A549 (cell line): ENCODE results near the gene IL1RAP. TPM values are rescaled to one million over a fixed set of nuclear protein-coding genes. Genes with fewer than 3 reads are reported as not detected.

Experiments used
- ATAC-seq, 2 experiments: fragments of 200-7000 bp in 1 of 2; fragments of >200 bp in 1 of 2; cut with Nextera tagmentation in 1 of 2; cut with Tn5 transposase in 1 of 2; 3 replicates each; pipeline versions ENCODE4 v1.8.0 to v1.9.1; 2018 to 2020; ENCODE audit warnings: mild to moderate bottlenecking in 1 of 2, moderate library complexity in 1 of 2
- CTCF ChIA-PET: fragments of 300-600 bp; sonication (Branson Sonifier 250); formaldehyde crosslinking; extraction: SDS; loops from one replicate; lab custom pipeline; 2021; ENCODE audit warnings: antibody characterized with exemption, inconsistent platforms; lab: Yijun Ruan, JAX
- POLR2A ChIA-PET: fragments of 350-600 bp; formaldehyde crosslinking; extraction: SDS; loops from one replicate; lab custom pipeline; 2021; ENCODE audit warnings: antibody characterized with exemption, inconsistent platforms; lab: Yijun Ruan, JAX
- DNase-seq, 2 experiments: peaks; one replicate each; pipeline versions ENCODE4 v3.0.0 to v3.0.0-alpha.2; 2011 to 2016; ENCODE audit warnings: low read depth in 1 of 2, low spot score in 1 of 2
- FAIRE-seq: peaks from 2 replicates; lab custom pipeline; 2011; peaks lifted over from hg19 to GRCh38; lab: Jason Lieb, UNC
- H3K27ac ChIP-seq, 2 experiments: fragments of >200 bp; sonication (Bioruptor Twin); formaldehyde crosslinking; 3 replicates each; pipeline ENCODE4 v1.5.1; 2016 to 2017
- H3K4me1 ChIP-seq: fragments of >200 bp; sonication (Bioruptor Twin); formaldehyde crosslinking; 3 replicates; pipeline ENCODE4 v1.6.1; 2016
- H3K4me2 ChIP-seq: fragments of >200 bp; sonication (Bioruptor Twin); formaldehyde crosslinking; 3 replicates; pipeline ENCODE4 v1.6.1; 2016
- H3K4me3 ChIP-seq: fragments of >200 bp; sonication (Bioruptor Twin); formaldehyde crosslinking; 3 replicates; pipeline ENCODE4 v1.5.1; 2016
- H3K9me3 ChIP-seq: fragments of >200 bp; sonication (Bioruptor Twin); formaldehyde crosslinking; 3 replicates; pipeline ENCODE4 v1.6.1; 2016
- BHLHE40 ChIP-seq: IDR thresholded peaks from 2 replicates; pipeline ENCODE4 v1.6.1; 2012; ENCODE audit warnings: low read depth, low read length, inconsistent platforms
- CBX2 ChIP-seq: fragments of 200-600 bp; sonication (generic); IDR thresholded peaks from 2 replicates; pipeline ENCODE4 v1.6.1; 2016; ENCODE audit warnings: low read depth, mild to moderate bottlenecking, borderline replicate concordance
- CBX8 ChIP-seq: fragments of 200-600 bp; sonication (generic); IDR thresholded peaks from 2 replicates; pipeline ENCODE4 v1.6.1; 2016
- CEBPB ChIP-seq, 2 experiments: fragments of >200 bp in 1 of 2; sonication (Bioruptor Twin) in 1 of 2; formaldehyde crosslinking in 1 of 2; IDR thresholded peaks; 2 replicates each; pipeline ENCODE4 v1.6.1; 2012 to 2016
- CHD2 ChIP-seq: fragments of 150-350 bp; IDR thresholded peaks from 2 replicates; pipeline ENCODE4 v1.6.1; 2014; ENCODE audit warnings: low read length; ENCODE audit not compliant: partially characterized antibody
- CTCF ChIP-seq: fragments of >200 bp; sonication (Bioruptor Twin); formaldehyde crosslinking; IDR thresholded peaks from 3 replicates; pipeline ENCODE4 v1.5.1; 2016
- EHF ChIP-seq: fragments of 250-450 bp; sonication (Bioruptor Pico); IDR thresholded peaks from 2 replicates; pipeline ENCODE4 v1.5.0; 2020; ENCODE audit warnings: mild to moderate bottlenecking
- ELK1 ChIP-seq: fragments of 150-350 bp; IDR thresholded peaks from 2 replicates; pipeline ENCODE4 v1.6.1; 2014; ENCODE audit warnings: low read depth, mild to moderate bottlenecking, low read length
- EP300 ChIP-seq, 2 experiments: fragments of >200 bp; sonication (Bioruptor Twin); formaldehyde crosslinking; IDR thresholded peaks; 2 replicates in 1 of 2; 3 replicates in 1 of 2; pipeline ENCODE4 v1.6.1; 2016 to 2017
- ESRRA ChIP-seq: fragments of 150-350 bp; IDR thresholded peaks from 2 replicates; pipeline ENCODE4 v1.6.1; 2014; ENCODE audit warnings: mild to moderate bottlenecking, low read length, borderline replicate concordance
- FOXS1 ChIP-seq: fragments of 250-450 bp; sonication (Bioruptor Pico); IDR thresholded peaks from 2 replicates; pipeline ENCODE4 v1.5.0; 2020; ENCODE audit warnings: mild to moderate bottlenecking, moderate library complexity
- GATA3 ChIP-seq: IDR thresholded peaks from 2 replicates; pipeline ENCODE4 v1.6.1; 2012; ENCODE audit warnings: borderline replicate concordance
- HDAC2 ChIP-seq: fragments of 200-600 bp; sonication (generic); IDR thresholded peaks from 2 replicates; pipeline ENCODE4 v1.6.1; 2016
- HES2 ChIP-seq: fragments of >200 bp; sonication (Bioruptor Twin); formaldehyde crosslinking; IDR thresholded peaks from 2 replicates; pipeline ENCODE4 v1.6.1; 2016
- HEYL ChIP-seq: fragments of 250-450 bp; sonication (Bioruptor Pico); IDR thresholded peaks from 2 replicates; pipeline ENCODE4 v1.8.0; 2021; ENCODE audit warnings: mild to moderate bottlenecking, moderate library complexity
- HMGXB4 ChIP-seq: fragments of 250-450 bp; sonication (Bioruptor Pico); IDR thresholded peaks from 2 replicates; pipeline ENCODE4 v1.5.0; 2021; ENCODE audit warnings: mild to moderate bottlenecking, moderate library complexity, borderline replicate concordance
- HOXB13 ChIP-seq: fragments of 250-450 bp; sonication (Bioruptor Pico); IDR thresholded peaks from 2 replicates; pipeline ENCODE4 v1.5.0; 2020; ENCODE audit warnings: low read depth, mild to moderate bottlenecking, moderate library complexity
- JUNB ChIP-seq: fragments of >200 bp; sonication (Bioruptor Twin); formaldehyde crosslinking; IDR thresholded peaks from 2 replicates; pipeline ENCODE4 v1.6.1; 2016
- KDM1A ChIP-seq: fragments of 200-600 bp; sonication (generic); IDR thresholded peaks from 2 replicates; pipeline ENCODE4 v1.6.1; 2016; ENCODE audit warnings: low read depth, mild to moderate bottlenecking
- MAX ChIP-seq: IDR thresholded peaks from 2 replicates; pipeline ENCODE4 v1.6.1; 2012
- MYC ChIP-seq: IDR thresholded peaks from 2 replicates; pipeline ENCODE4 v1.6.1; 2012; ENCODE audit warnings: mild to moderate bottlenecking, inconsistent platforms, low read length, improper control_type of control experiment, borderline replicate concordance
- NFE2L2 ChIP-seq: fragments of 150-350 bp; conservative IDR thresholded peaks from 2 replicates; pipeline ENCODE4 v1.6.1; 2014; ENCODE audit warnings: low read length
- NPAS2 ChIP-seq: fragments of 250-450 bp; sonication (Bioruptor Pico); IDR thresholded peaks from 2 replicates; pipeline ENCODE4 v1.8.0; 2022; ENCODE audit warnings: mild to moderate bottlenecking, moderate library complexity, borderline replicate concordance
- PBX3 ChIP-seq: IDR thresholded peaks from 2 replicates; pipeline ENCODE4 v1.6.1; 2012
- PHF8 ChIP-seq: fragments of 200-600 bp; sonication (generic); IDR thresholded peaks from 2 replicates; pipeline ENCODE4 v1.6.1; 2016; ENCODE audit warnings: low read depth, mild to moderate bottlenecking, antibody characterized with exemption, moderate library complexity, borderline replicate concordance
- POLR2A ChIP-seq: IDR thresholded peaks from 2 replicates; pipeline ENCODE4 v1.6.1; 2012; ENCODE audit warnings: mild to moderate bottlenecking, low read length
- POLR2AphosphoS2 ChIP-seq: conservative IDR thresholded peaks from 2 replicates; pipeline ENCODE4 v1.6.1; 2012; ENCODE audit warnings: low read length, improper control_type of control experiment, inconsistent platforms
- RCOR1 ChIP-seq: fragments of 150-350 bp; IDR thresholded peaks from 2 replicates; pipeline ENCODE4 v1.6.1; 2014; ENCODE audit warnings: antibody characterized with exemption, low read length, low read depth
- SREBF2 ChIP-seq: fragments of 450-650 bp; IDR thresholded peaks from 2 replicates; pipeline ENCODE4 v1.6.1; 2014; ENCODE audit warnings: mild to moderate bottlenecking, moderate library complexity
- ZSCAN20 ChIP-seq: fragments of 250-450 bp; sonication (Bioruptor Pico); IDR thresholded peaks from 2 replicates; pipeline ENCODE4 v1.8.0; 2022; ENCODE audit warnings: mild to moderate bottlenecking, moderate library complexity
- WGBS: methylation state at CpG from one replicate; pipeline ENCODE4 v1.1.6; 2017; ENCODE audit errors: missing lambda C conversion rate; 5-methylcytosine and 5-hydroxymethylcytosine counted together
- polyA plus RNA-seq, 4 experiments: library from polyadenylated mRNA; depleted of rRNA in 3 of 4; stranded (reverse); fragments of >200 nt; fragmentation: RNase III in 1 of 4; extraction: RNeasy Plus Mini Kit Qiagen cat#74134 plus additional on column Dnase treatment in 1 of 4; gene quantifications; 2 replicates in 3 of 4; 3 replicates in 1 of 4; pipeline ENCODE4 v1.2.3, GENCODE V29; 2011 to 2017

IL1RAP gene
- polyA plus RNA-seq, 2 of the 4 experiments (the other 2 are of a cell fraction): 3.9 to 18.5 TPM

- H3K4me3 ChIP-seq: no peak overlapping the region
- CTCF ChIA-PET: interaction anchor here (0.9 kb wide), 1 partner anchor 181 kb away, joined by 3 read pairs; the partner anchor contains the start of gene IL1RAP
- H3K4me2 ChIP-seq: no peak overlapping the region
- H3K4me1 ChIP-seq: peaks cover 15% of the 10 kb centered on the region
- no peaks in the 10 kb centered on the region for H3K9me3 ChIP-seq
- 87% methylated on average over 3 of the region's 3 CpGs for WGBS
- POLR2A ChIA-PET: interaction anchor here (1.7 kb wide), 1 partner anchor 181 kb away, joined by 3 read pairs; no protein-coding TSS in a partner anchor
- no peak for ATAC-seq
- no peak overlapping the region for H3K27ac ChIP-seq
- no peak for FAIRE-seq
- TF ChIP-seq HMGXB4 (CRISPR knock-in tag): no peak
- no peak for TF ChIP-seq ESRRA
- TF ChIP-seq HDAC2: no peak
- no peak for TF ChIP-seq NPAS2
- no peak for TF ChIP-seq KDM1A
- TF ChIP-seq POLR2A: no peak
- no peak for TF ChIP-seq BHLHE40
- TF ChIP-seq EP300 (IDR thresholded peaks at IDR 0.05): no peak
- no peak for TF ChIP-seq CBX8
- no peak for TF ChIP-seq HEYL (CRISPR knock-in tag)
- no peak for TF ChIP-seq EHF (CRISPR knock-in tag)
- no peak for TF ChIP-seq ZSCAN20 (CRISPR knock-in tag)
- no peak for TF ChIP-seq ELK1
- TF ChIP-seq FOXS1 (CRISPR knock-in tag): no peak
- TF ChIP-seq, all 56 proteins: peak for 0
- no peak for DNase-seq
Measured at GRCh38 chr3:190694335-190695001, 180.6 kb downstream of the IL1RAP start.

GRCh38 chr3:190695225-190695624, 181.3 kb downstream of the IL1RAP start:
- Histone ChIP-seq H3K4me1 (peaks cover 15% of the 10 kb centered on the region), H3K4me2 (no peak overlapping the region), H3K4me3 (no peak overlapping the region), H3K27ac (no peak overlapping the region), H3K9me3 (no peaks in the 10 kb centered on the region)
- FAIRE-seq (no peak), ATAC-seq (no peak), DNase-seq (no peak)
- no peak for TF ChIP-seq PBX3
- no peak for TF ChIP-seq NFE2L2
- TF ChIP-seq CBX2: no peak
- no peak for TF ChIP-seq SREBF2
- TF ChIP-seq CEBPB (IDR thresholded peaks at IDR 0.05): no peak
- TF ChIP-seq PHF8: no peak
- TF ChIP-seq POLR2AphosphoS2: no peak
- no peak for TF ChIP-seq HEYL (CRISPR knock-in tag)
- no peak for TF ChIP-seq GATA3
- TF ChIP-seq CHD2: no peak
- no peak for TF ChIP-seq MAX
- no peak for TF ChIP-seq HDAC2
- TF ChIP-seq FOXS1 (CRISPR knock-in tag): no peak
- TF ChIP-seq JUNB: no peak
- TF ChIP-seq HOXB13: no peak
- TF ChIP-seq CTCF: no peak
- no peak for TF ChIP-seq MYC
- no peak for TF ChIP-seq RCOR1
- TF ChIP-seq HES2: no peak
- CTCF ChIA-PET: interaction anchor here (0.7 kb wide), 1 partner anchor 311 kb away, joined by 3 read pairs; no protein-coding TSS in a partner anchor
- 100% methylated on average over 1 of the region's 1 CpG for WGBS
- POLR2A ChIA-PET: interaction anchor here (1.7 kb wide), 1 partner anchor 182 kb away, joined by 3 read pairs; no protein-coding TSS in a partner anchor
